NB4 (cell line): ENCODE data around the gene STK39.

Experiments
- DNase-seq: peaks from one replicate; pipeline ENCODE4 v3.0.0; 2010; ENCODE audit warnings: low read depth
- H3K4me3 ChIP-seq: one replicate; pipeline ENCODE4 v1.5.1; 2011; ENCODE audit warnings: mild to moderate bottlenecking, low read depth, low read length, moderate library complexity
- CTCF ChIP-seq: IDR thresholded peaks from one replicate; pipeline ENCODE4 v1.5.1; 2012; ENCODE audit warnings: low read depth, low read length
- MYC ChIP-seq: IDR thresholded peaks from 2 replicates; pipeline ENCODE4 v1.6.1; 2011; ENCODE audit warnings: low read depth, low read length
- POLR2A ChIP-seq: IDR thresholded peaks from 2 replicates; pipeline ENCODE4 v1.6.1; 2011; ENCODE audit warnings: mild to moderate bottlenecking; ENCODE audit not compliant: insufficient read length; ENCODE audit errors: extremely low read depth
- TF ChIP-seq, protein P1 (sequence below): IDR thresholded peaks from 2 replicates; pipeline ENCODE4 v1.6.1; 2011; ENCODE audit warnings: low read depth, low read length

STK39 gene

GRCh38 chr2:167954495-167954894, 292.9 kb downstream of the STK39 start:
- DNase-seq: no peak
- no peak for TF ChIP-seq CTCF
- H3K4me3 ChIP-seq: no peak overlapping the region

DNA sequence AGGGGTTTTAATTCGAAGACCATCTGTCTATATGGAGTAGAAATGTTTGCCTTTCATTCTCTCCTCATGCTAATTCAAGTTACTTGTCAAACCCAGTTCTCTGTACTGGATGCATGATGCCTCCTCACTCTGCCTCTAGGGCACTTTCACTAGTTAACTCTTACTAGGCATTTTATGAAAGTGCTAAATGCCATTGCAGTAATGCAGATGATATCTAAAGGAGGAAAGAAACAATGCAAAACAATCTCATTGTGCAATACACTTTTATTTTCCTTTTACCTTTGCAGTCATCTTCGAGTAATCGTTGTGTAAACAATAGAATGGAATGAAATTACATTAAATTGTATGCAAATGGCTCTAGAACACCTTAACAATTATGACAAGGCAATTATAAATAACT, 293.6 kb downstream of the STK39 start:
- DNase-seq: no peak
- TF ChIP-seq, protein P1, sequence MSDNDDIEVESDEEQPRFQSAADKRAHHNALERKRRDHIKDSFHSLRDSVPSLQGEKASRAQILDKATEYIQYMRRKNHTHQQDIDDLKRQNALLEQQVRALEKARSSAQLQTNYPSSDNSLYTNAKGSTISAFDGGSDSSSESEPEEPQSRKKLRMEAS: no peak
- TF ChIP-seq POLR2A (no peak), CTCF (no peak), MYC (no peak)
- no peak overlapping the region for H3K4me3 ChIP-seq

DNA sequence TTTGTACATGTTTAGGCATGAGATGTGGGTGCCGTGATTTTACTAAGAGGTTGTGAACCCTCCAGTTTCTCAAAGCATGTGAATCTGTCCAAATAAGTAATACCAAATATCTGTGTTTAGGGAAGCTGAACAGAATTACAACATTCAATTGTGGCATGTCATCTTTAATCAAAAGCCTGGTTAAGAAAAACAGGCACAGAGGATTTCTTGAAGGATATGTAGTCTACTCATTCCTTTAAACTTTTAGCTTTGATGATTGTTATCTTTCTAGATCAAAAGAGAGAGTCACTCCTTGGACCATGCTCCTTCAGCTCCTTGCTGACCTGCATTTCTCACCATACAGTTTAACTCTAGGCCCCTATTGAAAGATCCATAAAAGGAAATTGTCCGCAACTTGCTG, 296.8 kb downstream of the STK39 start:
- H3K4me3 ChIP-seq: no peak overlapping the region
- no peak for TF ChIP-seq MYC
- TF ChIP-seq, protein P1: no peak
- no peak for TF ChIP-seq CTCF
- no peak for TF ChIP-seq POLR2A
- DNase-seq: no peak

DNA sequence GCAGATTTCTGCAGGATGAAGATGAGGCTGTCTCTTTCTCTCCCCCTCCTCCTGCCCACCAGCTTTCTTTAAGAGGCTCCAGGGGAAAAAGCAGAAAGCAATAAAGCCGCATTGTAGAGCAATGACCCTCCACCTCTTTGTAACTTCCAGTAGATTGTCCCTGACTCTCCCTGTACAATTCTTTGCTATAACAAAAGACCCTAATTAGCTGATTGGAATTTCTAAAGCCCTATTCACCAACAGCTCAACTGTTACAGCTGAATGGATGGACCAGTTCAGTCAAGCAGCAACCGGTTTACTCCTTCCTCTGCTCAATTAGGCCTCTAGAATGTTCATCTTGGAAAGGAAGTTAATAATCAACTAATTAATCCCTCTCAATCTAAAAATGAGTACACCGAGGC, 301.0 kb downstream of the STK39 start:
- no peak overlapping the region for H3K4me3 ChIP-seq
- no peak for DNase-seq
- no peak for TF ChIP-seq POLR2A
- TF ChIP-seq MYC: no peak

DNA sequence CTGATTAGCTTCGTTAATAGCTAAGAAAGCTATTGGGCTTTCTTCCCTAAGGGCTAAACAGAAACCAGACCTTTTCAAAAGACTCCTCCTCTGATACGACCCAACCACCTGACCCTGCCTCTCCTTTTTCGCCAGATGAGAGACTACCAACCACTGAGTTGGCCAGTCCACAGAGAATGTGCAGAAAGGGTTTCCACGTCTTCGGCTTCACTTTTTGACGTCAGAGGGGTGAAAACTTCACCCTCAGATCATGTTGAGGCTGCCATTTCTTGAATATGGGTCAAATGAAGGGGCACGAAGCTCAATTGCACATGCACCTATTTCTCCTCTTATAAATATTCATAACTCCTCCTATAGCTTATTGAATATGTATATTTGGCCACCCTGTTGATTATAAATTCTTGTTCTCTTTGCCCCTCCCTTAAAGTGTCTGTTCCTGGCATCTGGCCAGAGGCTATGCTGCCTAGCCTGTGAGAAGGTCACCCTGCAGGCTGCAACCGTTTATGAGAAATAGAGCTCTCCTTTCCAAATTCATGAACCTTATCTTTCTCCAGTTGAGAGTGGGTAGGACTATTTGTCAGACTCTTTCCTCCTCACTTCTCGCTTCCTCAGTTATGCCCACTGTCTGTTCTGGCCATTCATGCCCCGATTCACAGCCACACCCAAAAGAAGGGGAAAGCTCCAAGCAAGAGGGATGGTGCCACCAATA, 301.6 kb downstream of the STK39 start:
- TF ChIP-seq, protein P1: no peak
- TF ChIP-seq CTCF: no peak
- DNase-seq: no peak
- H3K4me3 ChIP-seq: no peak overlapping the region

DNA sequence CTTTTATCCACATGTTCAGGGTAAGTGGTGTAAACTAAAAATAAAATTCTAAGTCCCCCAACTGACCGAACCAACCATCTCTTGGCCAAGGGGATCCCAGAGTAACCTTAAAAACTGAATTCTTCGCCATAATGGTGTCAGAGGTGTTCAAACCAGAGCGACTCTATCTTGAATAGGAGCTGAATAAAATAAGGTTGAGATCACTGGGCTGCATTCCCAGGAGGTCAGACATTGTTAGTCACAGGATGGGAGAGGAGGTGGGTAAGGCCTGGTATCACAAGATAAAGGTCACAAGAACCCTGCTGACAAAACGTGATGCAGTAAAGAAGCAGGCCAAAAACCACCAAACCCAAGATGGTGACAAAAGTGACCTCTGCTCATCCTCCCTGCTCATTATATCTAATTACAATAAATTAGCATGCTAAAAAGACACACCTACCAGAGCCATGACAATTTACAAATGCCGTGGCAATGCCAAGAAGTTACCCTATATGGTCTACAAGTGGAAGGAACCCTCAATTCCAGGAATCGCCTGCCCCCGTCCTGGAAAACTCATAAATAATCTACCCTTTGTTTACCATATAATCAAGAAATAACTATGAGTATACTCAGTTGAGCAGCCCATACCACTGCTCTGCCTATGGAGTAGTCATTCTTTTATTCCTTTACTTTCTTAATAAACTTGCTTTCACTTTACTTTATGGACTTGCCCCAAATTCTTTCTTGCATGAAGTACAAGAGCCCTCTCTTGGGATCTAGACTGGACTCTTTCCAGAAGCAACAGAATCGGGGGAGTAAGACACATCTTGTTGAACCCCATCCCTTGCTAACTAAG, 302.4 kb downstream of the STK39 start:
- DNase-seq: no peak
- H3K4me3 ChIP-seq: no peak overlapping the region
- TF ChIP-seq POLR2A (no peak), CTCF (no peak), MYC (no peak)
- TF ChIP-seq, protein P1: no peak
